Measurements from ENCODE around the gene YWHAQ. TPM values are rescaled to one million over a fixed set of nuclear protein-coding genes. Genes with fewer than 3 reads are reported as not detected.

The YWHAQ gene
- polyA plus RNA-seq, 1 of the 3 experiments (the other 2 are of a cell fraction), result 240 TPM

DNA sequence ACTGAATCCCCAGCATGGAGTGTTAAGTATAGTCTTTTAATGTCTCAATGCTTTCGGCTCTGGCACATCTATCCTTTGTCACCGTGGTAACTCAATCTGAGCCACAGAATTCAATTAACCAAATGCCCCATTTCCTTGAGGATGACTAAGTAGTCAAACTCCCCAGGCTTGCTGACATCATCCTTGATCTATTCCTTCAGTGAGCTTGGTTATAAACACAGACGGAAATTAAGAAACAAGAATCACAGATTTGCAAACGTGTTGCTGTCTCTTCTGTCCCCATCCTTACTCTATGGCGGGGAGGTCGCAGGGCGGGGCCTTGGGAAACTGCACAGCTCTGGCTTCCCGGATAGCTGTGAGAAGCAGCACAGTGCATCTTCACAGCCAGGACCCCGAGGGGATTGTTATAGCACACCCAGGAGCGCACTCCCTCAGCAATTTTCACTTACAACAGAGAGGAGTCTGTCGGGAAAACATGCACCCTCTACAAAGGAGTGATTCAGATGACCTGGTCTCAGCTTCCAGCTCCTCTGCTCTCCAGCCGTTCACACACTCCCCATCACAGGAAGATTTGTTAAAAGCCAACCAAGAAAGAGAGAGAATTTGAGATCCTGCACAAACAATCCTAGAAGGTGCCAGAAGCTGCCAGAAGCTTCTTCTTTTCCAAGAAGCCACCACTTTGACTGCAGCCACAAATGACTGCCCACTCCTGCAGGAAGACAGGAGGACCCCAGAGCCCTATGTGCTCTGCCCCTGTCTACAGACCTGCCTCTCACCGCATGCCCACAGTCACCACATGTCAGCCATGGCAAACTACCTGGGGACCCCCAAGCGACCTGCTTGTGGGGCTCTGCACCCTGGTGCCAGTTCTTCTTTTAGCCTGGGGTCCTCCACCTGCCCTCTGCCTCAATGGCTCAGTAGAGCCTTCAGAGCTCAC, 44.9 kb upstream of the YWHAQ start:
- 18% methylated on average over 12 of the region's 14 CpGs for WGBS (ENCODE audit: low lambda C conversion rate)
- Histone ChIP-seq H2AFZ (ENCODE audit: low read depth) (peak overlapping the region; percentile 83), H3K4me2 (peak overlapping the region; percentile 78), H4K20me1 (ENCODE audit: insufficient read depth) (no peaks in the 10 kb centered on the region), H3K9me3 (no peaks in the 10 kb centered on the region), H3K36me3 (replicated peaks in 1 of 2; ENCODE audit: control insufficient read depth in 1 of 2, insufficient read depth in 2 of 2, low read length in 1 of 2) (no peaks in the 10 kb centered on the region), H3K4me3 (ENCODE audit: low read depth in 2 of 2, low read length in 1 of 2) (peak overlapping the region; percentile 22 to 60; a peak in 3 of 4 replicates), H3F3A (replicated peaks; ENCODE audit: insufficient read depth) (peaks cover 26% of the 10 kb centered on the region), H3K27ac (ENCODE audit: low read depth in 2 of 2, low read length in 1 of 2) (peak overlapping the region in 1 of 2 experiments; percentile 88; a peak in 3 of 4 replicates), H3K9ac (peak overlapping the region; percentile 63), H3K9me2 (no peaks in the 10 kb centered on the region), H3K4me1 (ENCODE audit: control insufficient read depth in 1 of 2, insufficient read depth in 2 of 2, low read depth in 1 of 2, low read length in 1 of 2) (peaks cover 20 to 24% of the 10 kb centered on the region in 2 experiments; a peak in 3 of 4 replicates), H3K27me3 (ENCODE audit: insufficient read depth) (no peaks in the 10 kb centered on the region), H3K79me2 (ENCODE audit: insufficient read depth) (no peaks in the 10 kb centered on the region)
- ChIA-PET CTCF (interaction anchor here (1.3 to 1.5 kb wide), 3 partner anchors 20 to 309 kb away, joined by 3 to 5 read pairs (median 4); no protein-coding TSS in a partner anchor), POLR2A (no interaction called here)
- no peak for DNase-seq
- TF ChIP-seq TAF1 (IDR thresholded peaks at IDR 0.05; ENCODE audit: borderline replicate concordance, low read depth, low read length) (0 out of 2 replicates have a peak, but pooled peaks have one; percentile 25), MEF2A (IDR thresholded peaks at IDR 0.05; ENCODE audit: borderline replicate concordance, low read depth) (no peak), SIN3A (IDR thresholded peaks at IDR 0.05; ENCODE audit: borderline replicate concordance, low read depth, low read length) (peak; percentile 33; the same call in 1 of the 2 replicates), MAX (IDR thresholded peaks at IDR 0.05; ENCODE audit: low read depth) (no peak; the same call in none of the 2 replicates), FOSL2 (IDR thresholded peaks at IDR 0.05; ENCODE audit: borderline replicate concordance, low read depth) (peak; percentile 90), FOXM1 (IDR thresholded peaks at IDR 0.05; ENCODE audit: low read depth) (no peak), EP300 (IDR thresholded peaks at IDR 0.05; ENCODE audit: borderline replicate concordance in 1 of 2, low read depth in 1 of 2, low read length in 1 of 2) (peak; percentile 6 to 74; a peak in 2 of 4 replicates), GABPA (IDR thresholded peaks at IDR 0.05; ENCODE audit: low read depth) (0 out of 2 replicates have a peak, but pooled peaks have one; percentile 19), TCF12 (IDR thresholded peaks at IDR 0.05) (peak; percentile 85), PBX3 (IDR thresholded peaks at IDR 0.05) (peak; percentile 78), TEAD4 (IDR thresholded peaks at IDR 0.05; ENCODE audit: borderline replicate concordance, insufficient read depth) (peak; percentile 84), JUND (IDR thresholded peaks at IDR 0.05) (peak; percentile 89), YY1 (IDR thresholded peaks at IDR 0.05; ENCODE audit: low read depth) (0 out of 2 replicates have a peak, but pooled peaks have one; percentile 17), POLR2AphosphoS5 (IDR thresholded peaks at IDR 0.05; ENCODE audit: low read depth, low read length) (peak; percentile 81), MXI1 (IDR thresholded peaks at IDR 0.05; ENCODE audit: low read depth, low read length) (no peak), IRF3 (IDR thresholded peaks at IDR 0.05; ENCODE audit: low read depth, low read length) (no peak), USF1 (IDR thresholded peaks at IDR 0.05; ENCODE audit: borderline replicate concordance, low read depth) (no peak), CHD2 (IDR thresholded peaks at IDR 0.05; ENCODE audit: low read length, partially characterized antibody) (no peak), NRF1 (IDR thresholded peaks at IDR 0.05; ENCODE audit: low read depth, low read length) (no peak), REST (IDR thresholded peaks at IDR 0.05; ENCODE audit: low read depth, low read length) (peak; percentile 11; the same call in 1 of the 2 replicates), NFIC (IDR thresholded peaks at IDR 0.05; ENCODE audit: borderline replicate concordance) (peak; percentile 72)
- TF ChIP-seq, protein P1, sequence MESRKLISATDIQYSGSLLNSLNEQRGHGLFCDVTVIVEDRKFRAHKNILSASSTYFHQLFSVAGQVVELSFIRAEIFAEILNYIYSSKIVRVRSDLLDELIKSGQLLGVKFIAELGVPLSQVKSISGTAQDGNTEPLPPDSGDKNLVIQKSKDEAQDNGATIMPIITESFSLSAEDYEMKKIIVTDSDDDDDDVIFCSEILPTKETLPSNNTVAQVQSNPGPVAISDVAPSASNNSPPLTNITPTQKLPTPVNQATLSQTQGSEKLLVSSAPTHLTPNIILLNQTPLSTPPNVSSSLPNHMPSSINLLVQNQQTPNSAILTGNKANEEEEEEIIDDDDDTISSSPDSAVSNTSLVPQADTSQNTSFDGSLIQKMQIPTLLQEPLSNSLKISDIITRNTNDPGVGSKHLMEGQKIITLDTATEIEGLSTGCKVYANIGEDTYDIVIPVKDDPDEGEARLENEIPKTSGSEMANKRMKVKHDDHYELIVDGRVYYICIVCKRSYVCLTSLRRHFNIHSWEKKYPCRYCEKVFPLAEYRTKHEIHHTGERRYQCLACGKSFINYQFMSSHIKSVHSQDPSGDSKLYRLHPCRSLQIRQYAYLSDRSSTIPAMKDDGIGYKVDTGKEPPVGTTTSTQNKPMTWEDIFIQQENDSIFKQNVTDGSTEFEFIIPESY (IDR thresholded peaks at IDR 0.05; ENCODE audit: borderline replicate concordance, low read depth), result 0 out of 2 replicates have a peak, but pooled peaks have one; percentile 39

Measured in SK-N-SH (cell line).